Amniotic stem cell (primary cell): Measurements from ENCODE around the gene ST6GALNAC2.
"Not testable (repeated sequence)": the region's sequence is repeated elsewhere in the genome, so short reads cannot be mapped to it uniquely, and the experiment has no call there.

Experiments
- DNase-seq: peaks from one replicate; lab custom pipeline; 2025; lab: John Stamatoyannopoulos, UW

ST6GALNAC2 gene

GRCh38 chr17:76570457-76570856, 15.2 kb downstream of the ST6GALNAC2 start:
- no peak for DNase-seq

GRCh38 chr17:76569607-76570279, 15.9 kb downstream of the ST6GALNAC2 start:
- no peak for DNase-seq

GRCh38 chr17:76568811-76569221, 16.8 kb downstream of the ST6GALNAC2 start:
- no peak for DNase-seq

GRCh38 chr17:76567634-76568432, 17.8 kb downstream of the ST6GALNAC2 start:
- DNase-seq, result no peak

- no peak for DNase-seq
Observed at GRCh38 chr17:76566988-76567431, 18.6 kb downstream of the ST6GALNAC2 start.

GRCh38 chr17:76566613-76566943, 19.1 kb downstream of the ST6GALNAC2 start:
- DNase-seq, result no peak

GRCh38 chr17:76565728-76566612, 19.7 kb downstream of the ST6GALNAC2 start:
- DNase-seq, result no peak

GRCh38 chr17:76564991-76565727, 20.5 kb downstream of the ST6GALNAC2 start:
- DNase-seq, result not testable (repeated sequence)

- not testable (repeated sequence) for DNase-seq
Observed at GRCh38 chr17:76563359-76563758, 22.3 kb downstream of the ST6GALNAC2 start.

GRCh38 chr17:76562734-76563148, 22.9 kb downstream of the ST6GALNAC2 start:
- DNase-seq, result no peak

- DNase-seq, result no peak
Observed at GRCh38 chr17:76561799-76562268, 23.8 kb downstream of the ST6GALNAC2 start.

- DNase-seq, result no peak
Observed at GRCh38 chr17:76561332-76561731, 24.3 kb downstream of the ST6GALNAC2 start.

GRCh38 chr17:76560877-76561221, 24.8 kb downstream of the ST6GALNAC2 start:
- no peak for DNase-seq

GRCh38 chr17:76560036-76560876, 25.4 kb downstream of the ST6GALNAC2 start:
- DNase-seq, result no peak

- not testable (repeated sequence) for DNase-seq
Observed at GRCh38 chr17:76559460-76559859, 26.2 kb downstream of the ST6GALNAC2 start.

GRCh38 chr17:76558198-76559095, 27.2 kb downstream of the ST6GALNAC2 start:
- DNase-seq, result no peak

GRCh38 chr17:76557368-76558197, 28.1 kb downstream of the ST6GALNAC2 start:
- peak; percentile 95 for DNase-seq

GRCh38 chr17:76556765-76557367, 28.8 kb downstream of the ST6GALNAC2 start:
- no peak for DNase-seq
